Mammary epithelial cell (primary cell): Measurements from ENCODE around the gene B4GALNT4.

ENCODE experiments used
- CTCF ChIP-seq, 2 donors: IDR thresholded peaks in 1 of 2; conservative IDR thresholded peaks in 1 of 2; 2 replicates each; pipeline ENCODE4 v1.5.1; 2011 to 2012; ENCODE audit warnings: inconsistent platforms in 2 of 2, low read length in 2 of 2, mild to moderate bottlenecking in 2 of 2, control low read depth in 1 of 2, low read depth in 1 of 2; ENCODE audit not compliant: insufficient read depth in 1 of 2; ENCODE audit errors: extremely low read depth in 1 of 2
- EZH2 ChIP-seq: IDR thresholded peaks from 2 replicates; pipeline ENCODE4 v1.6.1; 2012; ENCODE audit warnings: low read length, inconsistent platforms, borderline replicate concordance

- no peak for TF ChIP-seq CTCF (conservative IDR thresholded peaks at IDR 0.05 in 1 of 2, IDR thresholded peaks at IDR 0.05 in 1 of 2; ENCODE audit: extremely low read depth in 1 of 2, insufficient read depth in 1 of 2, low read depth in 1 of 2, low read length in 2 of 2)
- TF ChIP-seq EZH2 = no peak
Measured at GRCh38 chr11:424232-424631, 54.9 kb downstream of the B4GALNT4 start.
